Epithelial cell of proximal tubule (primary cell): ENCODE results near the gene KCTD10. TPM values are rescaled to one million over a fixed set of nuclear protein-coding genes. Genes with fewer than 3 reads are reported as not detected.
"Not testable (repeated sequence)": the region's sequence is repeated elsewhere in the genome, so short reads cannot be mapped to it uniquely, and the experiment has no call there.

ENCODE experiments used
- DNase-seq: peaks from one replicate; pipeline ENCODE4 v3.0.0-alpha.2; 2011; ENCODE audit warnings: low read depth
- H3K4me3 ChIP-seq: 2 replicates; pipeline ENCODE4 v1.5.1; 2011; ENCODE audit warnings: low read depth, mild to moderate bottlenecking, low read length
- CTCF ChIP-seq: conservative IDR thresholded peaks from 2 replicates; pipeline ENCODE4 v1.5.1; 2012; ENCODE audit warnings: low read depth, mild to moderate bottlenecking, low read length
- total RNA-seq: library from RNA; depleted of rRNA; stranded (reverse); fragments of >200 nt; gene quantifications from 2 replicates; pipeline ENCODE4 v1.2.3, GENCODE V29; 2015

KCTD10 gene
- total RNA-seq, 1 donor from 2014 or later, result 43.8 TPM

DNA sequence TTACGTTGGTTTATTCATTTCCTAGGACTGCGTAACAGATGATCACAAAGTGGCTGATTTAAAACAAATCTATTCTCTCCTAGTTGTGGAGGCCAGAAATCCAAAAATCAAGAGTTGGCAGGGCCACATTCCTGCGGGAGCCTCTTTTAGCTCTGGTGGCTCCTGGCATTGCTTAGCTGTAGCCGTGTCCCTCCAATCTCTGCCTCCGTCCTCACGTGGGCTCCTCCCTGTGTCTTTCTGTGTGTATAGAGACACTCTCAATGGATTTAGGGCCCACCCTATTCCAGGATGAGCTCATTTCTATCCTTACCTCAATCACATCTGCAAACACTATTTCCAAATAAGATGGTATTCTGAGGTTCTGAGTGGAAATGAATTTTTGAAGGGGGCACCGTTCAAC lies 42.5 kb downstream of the KCTD10 start:
- no peak overlapping the region for H3K4me3 ChIP-seq
- no peak for TF ChIP-seq CTCF
- DNase-seq, result no peak

- DNase-seq, result no peak
- no peak overlapping the region for H3K4me3 ChIP-seq
- TF ChIP-seq CTCF, result peak; percentile 39
These were observed 43.5 kb downstream of the KCTD10 start for GRCh38 chr12:109433618-109434017.

- DNase-seq, result peak; percentile 29
- no peak overlapping the region for H3K4me3 ChIP-seq
- peak; percentile 92 for TF ChIP-seq CTCF
These were observed 44.2 kb downstream of the KCTD10 start for GRCh38 chr12:109432842-109433304.

DNA sequence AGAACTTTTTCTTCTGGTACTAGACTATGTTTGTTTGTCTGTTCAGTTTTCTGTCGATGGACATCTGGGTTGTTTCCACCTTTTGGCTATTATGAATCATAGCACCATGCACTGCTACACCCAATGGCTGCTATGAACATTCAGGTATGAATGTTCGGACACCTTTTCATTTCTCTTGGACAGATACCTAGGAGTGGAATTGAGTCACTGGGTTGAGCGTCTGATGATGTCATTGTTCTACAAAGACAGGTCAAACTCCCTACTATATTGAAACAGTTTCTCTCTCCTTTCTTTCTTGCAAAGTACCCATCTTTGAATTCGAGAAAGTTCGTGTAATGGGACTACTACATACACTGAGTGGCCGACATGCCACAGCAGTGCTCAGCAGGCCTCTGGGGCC lies 44.7 kb downstream of the KCTD10 start:
- no peak for DNase-seq
- no peak for TF ChIP-seq CTCF
- no peak overlapping the region for H3K4me3 ChIP-seq

- no peak overlapping the region for H3K4me3 ChIP-seq
- no peak for TF ChIP-seq CTCF
- no peak for DNase-seq
These were observed 46.9 kb downstream of the KCTD10 start for GRCh38 chr12:109430244-109430643.

- DNase-seq, H3K4me3 ChIP-seq: not testable (repeated sequence)
These were observed 48.3 kb downstream of the KCTD10 start for GRCh38 chr12:109428804-109429203.

- no peak overlapping the region for H3K4me3 ChIP-seq
- peak; percentile 100 for TF ChIP-seq CTCF
- peak; percentile 20 for DNase-seq
These were observed 49.0 kb downstream of the KCTD10 start for GRCh38 chr12:109428037-109428629.
